ELF-1 (cell line): ENCODE results near the gene GAS5.
"Not testable (repeated sequence)": the region's sequence is repeated elsewhere in the genome, so short reads cannot be mapped to it uniquely, and the experiment has no call there.

Experiments
- DNase-seq: peaks from one replicate; pipeline ENCODE4 v3.0.0-alpha.2; 2016; ENCODE audit warnings: low read depth, low spot score

The GAS5 gene

GRCh38 chr1:173867753-173868265 is at the start of gene GAS5:
Gene GAS5 (minus strand): TSS chr1:173867989.
- DNase-seq, result peak; percentile 99

DNA sequence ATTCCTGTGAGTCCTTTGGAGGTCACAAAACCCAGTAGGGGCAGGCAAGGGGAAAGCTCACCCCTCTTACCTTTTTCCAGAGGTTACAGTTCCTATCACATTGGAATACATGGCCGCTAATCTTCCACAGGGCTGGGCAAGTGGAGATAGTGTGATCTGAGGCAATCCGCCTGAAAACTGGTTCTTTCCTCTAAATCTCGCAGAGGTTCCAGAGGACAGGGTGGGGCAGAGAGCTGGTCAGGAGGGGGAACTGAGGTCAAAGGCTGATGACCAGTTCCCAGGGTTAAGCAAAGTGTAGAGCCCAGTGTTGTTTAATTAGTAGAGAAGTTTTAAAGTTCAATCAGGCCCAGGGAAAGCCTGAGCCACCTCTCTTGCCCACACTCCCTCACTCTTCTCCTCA is 49.4 kb upstream of the GAS5 start, which contains the start of gene SERPINC1:
Gene SERPINC1 (minus strand): TSS at position 179 of the 400 bp plus-strand sequence. CDS start 68 bp downstream, at position 111.
- DNase-seq, result no peak

- DNase-seq, result no peak
These were observed 48.9 kb upstream of the GAS5 start for GRCh38 chr1:173916667-173917066.

GRCh38 chr1:173915596-173915995 is 47.8 kb upstream of the GAS5 start:
- no peak for DNase-seq

DNA sequence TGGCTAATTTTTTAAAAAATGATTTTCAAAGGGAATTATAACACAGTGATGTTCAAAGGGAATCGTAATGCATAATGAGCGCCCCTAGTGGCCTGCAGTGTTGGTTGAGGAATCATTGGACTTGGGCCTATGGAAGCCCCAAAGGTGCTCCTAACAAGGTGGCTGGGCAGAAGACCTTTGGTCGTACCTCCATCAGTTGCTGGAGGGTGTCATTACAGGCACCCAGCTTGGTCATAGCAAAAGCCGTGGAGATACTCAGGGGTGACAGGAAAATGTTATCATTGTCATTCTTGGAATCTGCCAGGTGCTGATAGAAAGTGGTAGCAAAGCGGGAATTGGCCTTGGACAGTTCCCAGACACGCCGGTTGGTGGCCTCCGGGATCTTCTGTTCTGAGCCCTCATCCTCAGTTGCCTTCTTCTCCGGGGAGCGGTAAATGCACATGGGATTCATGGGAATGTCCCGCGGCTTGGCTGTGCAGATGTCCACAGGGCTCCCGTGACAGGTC is 46.6 kb upstream of the GAS5 start:
- peak; percentile 50 for DNase-seq

GRCh38 chr1:173913111-173913510 is 45.3 kb upstream of the GAS5 start:
- DNase-seq, result no peak

DNA sequence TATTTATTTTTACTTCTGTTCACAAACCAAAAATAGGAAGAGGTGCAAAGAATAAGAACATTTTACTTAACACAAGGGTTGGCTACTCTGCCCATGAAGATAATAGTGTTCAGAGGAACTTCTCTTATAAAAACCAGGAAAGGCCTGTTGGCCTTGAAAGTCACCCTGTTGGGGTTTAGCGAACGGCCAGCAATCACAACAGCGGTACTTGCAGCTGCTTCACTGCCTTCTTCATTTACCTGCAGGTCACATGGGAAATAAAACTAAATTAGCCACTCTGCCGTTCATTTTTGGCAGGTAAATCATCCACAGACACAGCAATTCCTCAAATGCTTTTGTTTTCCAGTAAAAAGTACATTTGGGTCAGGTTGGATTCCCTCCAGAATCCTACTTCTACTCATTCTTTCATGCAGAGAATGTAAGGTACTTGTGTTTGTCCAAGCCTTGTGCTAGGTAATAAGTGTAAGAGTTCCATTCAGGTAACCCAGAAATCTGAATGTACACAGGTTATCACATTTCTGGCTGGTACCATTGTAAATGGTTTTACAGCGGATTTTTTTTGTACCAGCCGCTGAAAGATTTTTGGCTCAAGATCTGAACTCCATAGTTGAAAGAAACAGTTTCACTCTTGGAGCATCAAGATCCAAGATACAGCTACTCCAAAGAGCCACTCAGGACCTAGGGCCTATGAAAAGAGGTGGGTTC is 36.2 kb upstream of the GAS5 start:
- DNase-seq, result no peak

DNA sequence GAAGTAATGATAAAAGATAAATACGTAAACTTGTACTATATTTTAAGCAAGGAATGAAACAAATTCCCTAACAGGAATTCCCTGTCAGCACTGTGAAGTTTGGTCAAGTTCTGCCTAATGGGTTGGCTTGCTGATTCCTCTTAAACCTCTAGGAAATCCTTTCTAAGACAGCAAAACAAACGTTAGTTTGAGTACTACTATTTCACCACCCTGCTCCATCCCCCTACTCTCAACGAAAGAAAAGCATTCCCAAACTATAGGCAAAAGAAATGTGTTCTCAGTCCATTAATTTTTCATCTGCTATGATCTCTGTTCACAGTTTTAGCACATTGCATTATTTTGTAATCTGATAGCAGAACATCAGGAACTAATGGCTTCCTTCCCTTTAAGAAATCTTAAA is 33.2 kb upstream of the GAS5 start:
- no peak for DNase-seq

DNA sequence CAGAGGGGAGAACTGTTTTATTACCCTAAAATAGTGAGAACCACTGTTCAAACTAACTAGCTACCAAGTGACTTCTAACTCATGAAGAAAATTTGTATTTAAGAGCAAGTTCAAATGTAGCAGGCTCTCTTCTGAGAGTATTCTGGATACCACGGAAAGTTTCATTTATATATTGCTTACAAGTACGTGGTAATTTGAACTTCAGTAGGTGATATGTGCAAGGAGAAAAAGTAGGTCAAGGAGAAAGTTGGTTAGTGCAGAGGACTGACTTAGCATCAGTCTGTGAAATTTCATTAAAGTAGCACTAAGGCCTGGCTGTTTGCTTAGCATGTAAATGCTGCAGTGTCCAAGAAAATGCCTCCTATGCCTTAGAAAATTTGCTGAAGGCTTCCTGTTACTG is 32.6 kb upstream of the GAS5 start:
- no peak for DNase-seq

DNA sequence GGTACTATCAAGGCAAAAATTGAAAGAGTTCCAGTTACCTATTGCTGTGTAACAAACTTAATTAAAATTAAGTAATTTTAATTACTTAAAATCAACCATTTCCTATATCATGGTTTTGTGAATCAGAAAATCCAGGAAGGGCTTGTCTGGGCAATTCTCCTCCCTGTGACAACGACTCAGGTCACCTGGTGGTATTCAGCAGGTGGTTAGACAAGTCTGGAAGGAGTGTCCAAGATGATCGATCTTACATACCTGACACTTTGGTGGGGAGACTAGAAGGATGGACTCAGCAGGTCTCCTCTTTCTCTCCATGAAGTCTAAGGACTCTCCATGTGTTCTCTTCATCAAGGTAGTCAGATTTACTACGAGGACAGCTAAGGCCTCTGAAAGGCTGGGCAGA is 26.4 kb upstream of the GAS5 start:
- DNase-seq, result no peak

DNA sequence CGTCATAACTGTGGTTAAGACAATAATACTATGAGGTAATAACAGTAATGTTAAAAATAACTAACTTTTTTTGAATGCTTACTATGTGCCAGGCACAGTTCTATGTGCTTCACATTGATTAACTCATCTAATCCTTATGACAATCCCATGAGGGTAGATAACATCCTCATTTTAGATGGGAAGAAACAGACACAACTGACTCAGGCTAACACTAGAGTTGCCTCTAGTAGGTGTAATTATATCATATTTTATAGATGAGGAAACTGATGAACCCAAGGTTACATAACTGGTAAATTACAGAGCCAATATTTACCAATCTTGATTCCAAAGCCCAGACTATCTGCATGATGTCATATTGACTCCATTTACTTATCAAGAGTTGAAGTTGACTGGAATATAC is 25.8 kb upstream of the GAS5 start:
- DNase-seq, result no peak

DNA sequence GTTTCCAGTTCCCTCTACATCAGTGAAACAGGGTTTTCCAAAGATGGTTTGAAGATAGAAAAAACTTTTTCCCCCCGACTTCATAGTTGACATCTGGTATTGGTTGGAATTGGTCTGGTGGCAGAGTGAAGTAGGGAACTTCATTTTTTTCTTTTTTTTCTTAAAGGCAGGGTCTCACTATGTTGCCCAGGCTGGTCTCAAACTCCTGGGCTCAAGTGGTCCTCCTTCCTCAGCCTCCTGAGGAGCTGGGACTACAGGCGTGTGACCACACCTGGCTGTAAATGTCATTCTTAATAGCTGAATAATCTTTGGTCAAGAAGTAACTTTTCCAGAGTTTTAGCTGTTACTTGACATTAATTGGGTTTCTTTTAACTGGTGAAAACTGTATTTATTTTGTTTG is 22.1 kb upstream of the GAS5 start:
- no peak for DNase-seq

GRCh38 chr1:173888749-173889148 is 21.0 kb upstream of the GAS5 start:
- DNase-seq, result no peak

- DNase-seq, result no peak
These were observed 19.8 kb upstream of the GAS5 start for GRCh38 chr1:173887627-173888026.

DNA sequence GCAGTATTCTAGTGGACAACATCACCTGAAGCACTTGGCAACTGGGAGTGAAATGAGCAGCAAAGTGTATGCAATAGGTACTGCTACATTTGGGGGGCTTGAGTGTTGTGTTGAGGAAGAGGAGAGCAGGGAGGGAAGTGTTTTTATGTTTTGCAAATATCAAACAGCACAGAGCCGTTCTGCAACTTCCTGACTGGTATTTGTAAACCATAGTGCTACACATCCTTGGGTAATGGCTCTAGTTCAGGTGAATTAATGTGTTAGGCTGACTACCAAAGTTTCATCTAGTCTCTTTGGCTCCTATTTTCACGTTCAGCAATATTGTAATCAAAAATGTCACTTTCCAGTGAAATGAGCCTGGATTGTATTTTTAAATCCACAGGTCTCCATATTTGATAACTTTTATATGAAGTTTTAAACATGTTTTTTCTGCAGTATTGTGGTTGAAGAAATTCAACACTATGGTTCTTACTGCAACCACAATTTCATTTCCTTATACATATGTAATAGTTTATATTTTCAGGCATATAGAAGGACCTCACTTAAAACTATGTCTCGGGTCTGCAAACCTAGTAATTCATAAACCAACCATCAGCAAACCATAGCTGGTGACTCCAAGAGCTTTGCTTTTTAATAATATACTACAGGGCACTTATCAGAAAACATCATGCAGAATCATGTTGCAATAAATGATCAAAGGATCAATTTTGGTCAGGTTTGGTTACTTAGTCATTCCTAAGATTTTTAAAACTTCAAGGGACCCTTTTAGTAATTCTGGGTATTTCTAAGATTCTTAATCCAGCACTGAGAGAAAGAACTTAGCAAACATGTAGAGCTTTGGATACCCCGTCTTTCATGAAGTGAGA is 19.2 kb upstream of the GAS5 start:
- DNase-seq, result no peak

- no peak for DNase-seq
These were observed 16.9 kb upstream of the GAS5 start for GRCh38 chr1:173884701-173885100.

GRCh38 chr1:173881117-173881516 is 13.3 kb upstream of the GAS5 start:
- DNase-seq, result not testable (repeated sequence)

GRCh38 chr1:173878251-173878650 is 10.5 kb upstream of the GAS5 start:
- DNase-seq, result no peak

- DNase-seq, result no peak
These were observed 8.9 kb upstream of the GAS5 start for GRCh38 chr1:173876732-173877131.

DNA sequence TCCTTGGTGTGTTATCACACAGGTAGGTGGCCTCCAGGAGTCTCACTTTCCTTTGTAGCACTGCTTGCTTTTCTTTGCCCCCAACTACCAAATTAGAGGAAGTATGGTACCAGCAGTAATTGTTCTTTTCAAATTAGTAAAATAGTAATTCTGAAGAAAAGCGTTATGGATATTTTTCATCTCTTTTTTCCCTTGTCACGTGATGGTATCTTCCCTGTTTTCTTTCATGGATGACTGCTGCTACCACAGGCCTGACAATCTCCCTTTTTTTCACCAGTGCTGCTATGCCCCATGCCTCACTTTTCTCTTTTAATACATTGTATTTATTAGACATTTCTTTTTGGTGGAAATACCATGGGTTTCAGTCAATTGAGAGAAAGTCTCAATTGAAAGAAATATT is 3.7 kb upstream of the GAS5 start:
- DNase-seq, result no peak

GRCh38 chr1:173871091-173871490 is 3.3 kb upstream of the GAS5 start:
- no peak for DNase-seq

GRCh38 chr1:173870252-173871075 is 2.7 kb upstream of the GAS5 start:
- no peak for DNase-seq
